Parathyroid adenoma (tissue), 2 donors: ENCODE data around the gene ERH.

Source experiments
- H2AFZ ChIP-seq: fragments of 300-600 bp; sonication (generic); one replicate; pipeline ENCODE4 v1.7.0; 2017; ENCODE audit warnings: antibody characterized with exemption, mild to moderate bottlenecking
- H3K27ac ChIP-seq: fragments of 300-600 bp; sonication (generic); one replicate; pipeline ENCODE4 v1.7.0; 2017
- H3K27me3 ChIP-seq: fragments of 300-600 bp; sonication (generic); one replicate; pipeline ENCODE4 v1.7.0; 2017; ENCODE audit warnings: low read length; ENCODE audit not compliant: control insufficient read depth, insufficient read depth
- H3K36me3 ChIP-seq: fragments of 300-600 bp; sonication (generic); one replicate; pipeline ENCODE4 v1.7.0; 2017; ENCODE audit warnings: low read length; ENCODE audit not compliant: control insufficient read depth, insufficient read depth
- H3K4me1 ChIP-seq: fragments of 300-600 bp; sonication (generic); one replicate; pipeline ENCODE4 v1.7.0; 2017; ENCODE audit warnings: control low read depth
- H3K4me2 ChIP-seq: fragments of 300-600 bp; sonication (generic); one replicate; pipeline ENCODE4 v1.7.0; 2017; ENCODE audit warnings: low read length
- H3K4me3 ChIP-seq: fragments of 300-600 bp; sonication (generic); one replicate; pipeline ENCODE4 v1.7.0; 2017; ENCODE audit warnings: low read depth, low read length
- H3K79me2 ChIP-seq: fragments of 300-600 bp; sonication (generic); one replicate; pipeline ENCODE4 v1.7.0; 2017; ENCODE audit warnings: control low read depth
- H3K9ac ChIP-seq: fragments of 300-600 bp; sonication (generic); one replicate; pipeline ENCODE4 v1.7.0; 2017; ENCODE audit warnings: mild to moderate bottlenecking
- H3K9me3 ChIP-seq: fragments of 300-600 bp; sonication (generic); one replicate; pipeline ENCODE4 v1.7.0; 2017; ENCODE audit warnings: low read length; ENCODE audit not compliant: control insufficient read depth
- CTCF ChIP-seq: fragments of 300-600 bp; sonication (generic); IDR thresholded peaks from one replicate; pipeline ENCODE4 v1.7.0; 2017; ENCODE audit warnings: antibody characterized with exemption, mild to moderate bottlenecking
- donor health status: primary hyperparathyroidism.

ERH gene

DNA sequence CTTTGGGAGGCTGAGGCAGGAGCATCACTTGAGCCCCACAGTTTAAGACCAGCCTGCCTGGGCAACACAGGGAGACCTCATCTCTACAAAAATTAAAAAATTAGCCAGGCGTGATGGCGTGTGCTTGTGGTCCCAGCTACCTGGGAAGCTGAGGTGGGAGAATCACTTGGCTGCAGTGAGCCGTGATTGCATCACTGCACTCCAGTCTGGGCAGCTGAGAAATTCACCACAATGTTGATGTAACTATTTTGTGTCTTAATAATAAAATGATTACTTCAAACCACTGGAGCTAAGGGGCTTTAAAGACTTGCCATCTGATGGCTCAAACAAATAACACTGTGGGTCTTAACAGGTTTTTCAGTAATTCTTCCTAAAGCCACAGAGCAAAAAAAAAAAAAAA lies 10.8 kb downstream of the ERH start:
- no peaks in the 10 kb centered on the region for H3K9me3 ChIP-seq
- H3K4me1 ChIP-seq, result peaks cover 4% of the 10 kb centered on the region
- no peak overlapping the region for H2AFZ ChIP-seq
- no peak overlapping the region for H3K4me2 ChIP-seq
- TF ChIP-seq CTCF, result no peak
- H3K4me3 ChIP-seq, result no peak overlapping the region
- no peak overlapping the region for H3K9ac ChIP-seq
- H3K36me3 ChIP-seq, result no peaks in the 10 kb centered on the region
- H3K27ac ChIP-seq, result no peak overlapping the region
- H3K79me2 ChIP-seq, result peaks cover 46% of the 10 kb centered on the region
- no peaks in the 10 kb centered on the region for H3K27me3 ChIP-seq

DNA sequence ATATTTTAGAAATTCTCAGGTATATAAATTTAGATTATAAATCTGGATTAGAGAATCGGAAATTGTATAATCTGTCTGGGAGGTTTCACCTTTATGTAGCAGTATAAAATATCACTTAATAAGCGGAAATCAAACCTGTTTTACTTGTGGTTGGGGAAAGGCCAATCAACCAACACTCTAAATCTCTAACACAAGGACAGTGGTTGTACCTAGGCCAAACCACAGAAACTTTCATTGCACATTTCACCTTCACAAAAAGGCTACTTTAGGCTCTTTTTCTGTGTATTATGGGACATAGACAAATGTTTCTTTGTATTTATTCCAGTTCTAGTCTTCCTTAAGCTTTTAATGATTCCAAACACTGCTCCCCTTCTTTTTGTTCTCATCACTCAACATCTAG lies 19.8 kb downstream of the ERH start:
- no peaks in the 10 kb centered on the region for H3K36me3 ChIP-seq
- no peaks in the 10 kb centered on the region for H3K27me3 ChIP-seq
- H3K9me3 ChIP-seq, result no peaks in the 10 kb centered on the region
- H3K4me3 ChIP-seq, result no peak overlapping the region
- H2AFZ ChIP-seq, result no peak overlapping the region
- no peak overlapping the region for H3K9ac ChIP-seq
- TF ChIP-seq CTCF, result no peak
- H3K27ac ChIP-seq, result peak overlapping the region; percentile 45
- H3K4me2 ChIP-seq, result no peak overlapping the region
- H3K79me2 ChIP-seq, result peaks cover 9% of the 10 kb centered on the region
- peaks cover 2% of the 10 kb centered on the region for H3K4me1 ChIP-seq

DNA sequence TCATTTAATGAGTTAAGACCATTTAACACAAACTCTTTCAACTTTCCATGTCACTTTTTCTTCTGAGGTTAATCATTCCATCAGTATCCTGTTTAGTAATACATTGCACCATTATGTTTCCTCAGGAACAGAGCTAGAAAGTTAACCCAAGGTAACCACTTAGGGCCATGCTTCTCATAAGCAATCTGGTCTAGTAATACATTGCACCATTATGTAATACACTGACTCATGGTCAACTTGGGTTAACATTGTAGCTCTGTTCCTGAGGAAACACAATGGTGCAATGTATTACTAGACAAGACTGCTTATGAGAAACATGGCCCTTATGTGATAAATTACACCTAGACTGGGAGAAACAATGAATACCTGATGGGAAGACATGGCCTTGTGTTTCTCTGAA lies 21.7 kb downstream of the ERH start:
- Histone ChIP-seq H2AFZ (no peak overlapping the region), H3K27ac (no peak overlapping the region), H3K4me1 (peaks cover 2% of the 10 kb centered on the region), H3K4me3 (no peak overlapping the region), H3K27me3 (no peaks in the 10 kb centered on the region), H3K4me2 (no peak overlapping the region), H3K9me3 (no peaks in the 10 kb centered on the region), H3K9ac (no peak overlapping the region), H3K36me3 (no peaks in the 10 kb centered on the region), H3K79me2 (peaks cover 1% of the 10 kb centered on the region)
- no peak for TF ChIP-seq CTCF

DNA sequence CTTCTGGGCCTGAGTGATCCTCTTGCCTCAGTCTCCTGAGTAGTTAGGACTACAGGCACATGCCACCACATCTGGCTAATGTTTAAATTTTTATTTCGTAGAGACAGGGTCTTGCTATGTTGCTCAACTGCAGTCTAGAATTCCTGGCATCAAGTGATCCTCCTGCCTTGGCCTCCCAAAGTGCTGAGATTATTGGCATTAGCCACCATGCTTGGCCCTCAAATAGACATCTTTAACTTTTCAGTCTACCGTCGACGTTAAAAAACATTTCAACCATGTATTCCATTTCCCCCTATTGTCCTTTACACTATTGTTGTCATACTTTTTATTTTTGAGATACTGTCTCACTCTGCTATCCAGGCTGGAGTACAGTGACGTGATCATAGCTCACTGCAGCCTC lies 22.4 kb downstream of the ERH start:
- H3K36me3 ChIP-seq, result no peaks in the 10 kb centered on the region
- no peak for TF ChIP-seq CTCF

DNA sequence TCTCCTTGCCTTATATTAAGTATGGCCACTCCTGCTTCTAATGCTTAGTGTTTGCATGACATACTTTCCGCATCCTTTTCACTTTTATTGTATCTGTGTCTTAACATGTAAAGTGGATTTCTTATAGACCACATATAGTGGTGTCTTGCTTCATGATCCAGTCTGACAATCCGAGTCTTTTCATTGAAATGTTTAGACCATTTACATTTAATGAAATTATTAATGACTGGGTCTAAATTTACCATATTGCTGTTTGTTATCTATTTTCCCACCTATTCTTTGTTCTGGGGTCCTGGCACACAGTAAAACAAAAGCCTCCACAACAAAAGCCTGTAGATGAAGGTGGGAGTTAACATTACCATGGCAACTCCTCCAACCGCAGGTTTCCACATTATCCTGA lies 22.9 kb downstream of the ERH start:
- no peak for TF ChIP-seq CTCF
- Histone ChIP-seq H3K4me1 (peaks cover 2% of the 10 kb centered on the region), H3K4me3 (no peak overlapping the region), H3K9ac (no peak overlapping the region), H3K36me3 (no peaks in the 10 kb centered on the region), H3K4me2 (no peak overlapping the region), H3K9me3 (no peaks in the 10 kb centered on the region), H3K79me2 (no peaks in the 10 kb centered on the region), H2AFZ (no peak overlapping the region), H3K27ac (no peak overlapping the region), H3K27me3 (no peaks in the 10 kb centered on the region)

More for the DNA sequence above, 22.4 kb downstream of the ERH start:
- no peaks in the 10 kb centered on the region for H3K79me2 ChIP-seq
- H3K4me2 ChIP-seq, result no peak overlapping the region
- H3K9ac ChIP-seq, result no peak overlapping the region
- no peak overlapping the region for H3K27ac ChIP-seq
- no peak overlapping the region for H2AFZ ChIP-seq
- H3K27me3 ChIP-seq, result no peaks in the 10 kb centered on the region
- H3K4me1 ChIP-seq, result peaks cover 2% of the 10 kb centered on the region
- no peaks in the 10 kb centered on the region for H3K9me3 ChIP-seq
- no peak overlapping the region for H3K4me3 ChIP-seq
